Activated CD8-positive, alpha-beta T cell treated with anti-CD3 and anti-CD28 coated beads for 36 hours (primary cell): Measurements from ENCODE around the gene SLC38A10. TPM values are rescaled to one million over a fixed set of nuclear protein-coding genes. Genes with fewer than 3 reads are reported as not detected.

Source experiments
- ATAC-seq: fragments of 200-7000 bp; cut with Tn5 transposase; one replicate; pipeline ENCODE4 v1.10.0; 2021; ENCODE audit warnings: mild to moderate bottlenecking, moderate library complexity
- CTCF ChIA-PET: fragments of 350-600 bp; sonication (Branson Sonifier 250); formaldehyde crosslinking; loops from one replicate; lab custom pipeline; 2021; ENCODE audit warnings: antibody characterized with exemption; lab: Charles Lee
- POLR2A ChIA-PET: fragments of 350-600 bp; sonication (Branson Sonifier 250); formaldehyde crosslinking; loops from one replicate; lab custom pipeline; 2021; ENCODE audit warnings: antibody characterized with exemption; lab: Charles Lee
- DNase-seq: peaks from one replicate; pipeline ENCODE4 v3.0.0-alpha.2; 2020
- H3K27ac Mint-ChIP-seq: one replicate; pipeline ENCODE4 v1.8.0; 2021; ENCODE audit warnings: mild to moderate bottlenecking, mixed read lengths
- H3K27me3 Mint-ChIP-seq: one replicate; pipeline ENCODE4 v1.8.0; 2021; ENCODE audit warnings: mixed read lengths
- H3K36me3 Mint-ChIP-seq: one replicate; pipeline ENCODE4 v1.8.0; 2021; ENCODE audit warnings: low read depth, mixed read lengths
- H3K4me1 Mint-ChIP-seq: one replicate; pipeline ENCODE4 v1.8.0; 2021; ENCODE audit warnings: low read depth, mixed read lengths
- H3K4me3 Mint-ChIP-seq: one replicate; pipeline ENCODE4 v1.8.0; 2021; ENCODE audit warnings: mild to moderate bottlenecking, moderate library complexity, mixed read lengths
- H3K9me3 Mint-ChIP-seq: one replicate; pipeline ENCODE4 v1.8.0; 2021; ENCODE audit warnings: mixed read lengths
- CTCF ChIP-seq: fragments of 200-600 bp; IDR thresholded peaks from one replicate; pipeline ENCODE4 v1.8.0; 2022; ENCODE audit warnings: antibody characterized with exemption, mild to moderate bottlenecking
- intact Hi-C: fragments of 100-400 bp; cut with micrococcal nuclease; formaldehyde crosslinking; loops from one replicate; pipeline ENCODE4 v1.10.0; 2022
- total RNA-seq, 2 experiments: library from RNA; stranded (reverse); gene quantifications; one replicate each; pipeline ENCODE4 v1.2.3, GENCODE V29; 2021

Gene SLC38A10
- total RNA-seq, 2 experiments from 2014 or later: 42.7 to 45.4 TPM

GRCh38 chr17:81325714-81326358 is 30.7 kb upstream of the SLC38A10 start:
- ChIA-PET POLR2A (no interaction called here), CTCF (no interaction called here)
- no peak for TF ChIP-seq CTCF
- H3K27ac Mint-ChIP-seq: no peak overlapping the region
- no peak overlapping the region for H3K4me3 Mint-ChIP-seq
- ATAC-seq (no peak), DNase-seq (no peak)
- no peaks in the 10 kb centered on the region for H3K4me1 Mint-ChIP-seq
- no peaks in the 10 kb centered on the region for H3K9me3 Mint-ChIP-seq
- no peaks in the 10 kb centered on the region for H3K36me3 Mint-ChIP-seq
- no peaks in the 10 kb centered on the region for H3K27me3 Mint-ChIP-seq
- intact Hi-C loops: no loop called here

- Mint-ChIP-seq H3K9me3 (no peaks in the 10 kb centered on the region), H3K36me3 (no peaks in the 10 kb centered on the region), H3K27ac (no peak overlapping the region), H3K4me1 (no peaks in the 10 kb centered on the region), H3K27me3 (no peaks in the 10 kb centered on the region), H3K4me3 (no peak overlapping the region)
- intact Hi-C loops: no loop called here
- no peak for ATAC-seq
- ChIA-PET CTCF (no interaction called here), POLR2A (no interaction called here)
- TF ChIP-seq CTCF: no peak
- no peak for DNase-seq
These were observed 30.0 kb upstream of the SLC38A10 start for GRCh38 chr17:81324851-81325713.

GRCh38 chr17:81324177-81324850 is 29.2 kb upstream of the SLC38A10 start:
- Mint-ChIP-seq H3K9me3 (no peaks in the 10 kb centered on the region), H3K36me3 (no peaks in the 10 kb centered on the region), H3K27ac (no peak overlapping the region), H3K4me3 (no peak overlapping the region), H3K4me1 (no peaks in the 10 kb centered on the region), H3K27me3 (no peaks in the 10 kb centered on the region)
- POLR2A ChIA-PET: interaction anchor here (0.8 kb wide), 1 partner anchor 37 kb away, joined by 3 read pairs; no protein-coding TSS in a partner anchor
- DNase-seq (no peak), ATAC-seq (no peak)
- no peak for TF ChIP-seq CTCF
- CTCF ChIA-PET: no interaction called here
- intact Hi-C loops: no loop called here

GRCh38 chr17:81323411-81323868 is 28.3 kb upstream of the SLC38A10 start:
- DNase-seq (no peak), ATAC-seq (no peak)
- intact Hi-C loops: no loop called here
- Mint-ChIP-seq H3K4me1 (no peaks in the 10 kb centered on the region), H3K27me3 (no peaks in the 10 kb centered on the region), H3K4me3 (no peak overlapping the region), H3K9me3 (no peaks in the 10 kb centered on the region), H3K27ac (no peak overlapping the region), H3K36me3 (no peaks in the 10 kb centered on the region)
- TF ChIP-seq CTCF: no peak
- ChIA-PET CTCF (interaction anchor here (0.8 to 1.5 kb wide), 5 partner anchors 9 to 161 kb away, joined by 3 to 4 read pairs (median 3); no protein-coding TSS in a partner anchor), POLR2A (interaction anchor here (0.6 to 0.8 kb wide), 2 partner anchors 36 to 67 kb away, joined by 3 read pairs; no protein-coding TSS in a partner anchor)
